Activated CD8-positive, alpha-beta memory T cell treated with anti-CD3 and anti-CD28 coated beads, Interleukin-2, amount 50 U/mL, for 48 hours (primary cell): ENCODE results near the gene PPFIA4.

Source experiments
- DNase-seq: peaks from one replicate; pipeline ENCODE4 v3.0.0-alpha.2; 2020

The PPFIA4 gene

GRCh38 chr1:203060115-203060514, 33.8 kb downstream of the PPFIA4 start:
- no peak for DNase-seq

DNA sequence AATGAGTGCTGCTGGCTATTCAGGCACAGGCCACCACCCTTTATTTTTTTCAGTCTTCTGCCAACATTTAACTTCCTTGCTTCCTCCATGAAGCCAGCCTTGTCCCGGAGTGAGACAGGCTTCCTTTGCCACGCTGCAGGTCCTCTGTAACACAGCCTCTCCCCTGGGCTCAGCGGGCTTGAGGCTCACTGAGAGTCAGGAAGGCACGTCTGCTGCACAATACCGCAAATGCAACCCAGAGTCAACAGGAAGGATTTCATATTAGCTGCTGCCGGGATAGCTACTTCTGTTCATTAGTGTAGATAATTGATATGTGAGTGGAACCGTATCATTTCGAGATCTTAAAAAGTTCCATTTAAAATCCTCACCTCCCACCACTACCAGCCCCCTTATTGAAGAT, 37.0 kb downstream of the PPFIA4 start:
- no peak for DNase-seq

DNA sequence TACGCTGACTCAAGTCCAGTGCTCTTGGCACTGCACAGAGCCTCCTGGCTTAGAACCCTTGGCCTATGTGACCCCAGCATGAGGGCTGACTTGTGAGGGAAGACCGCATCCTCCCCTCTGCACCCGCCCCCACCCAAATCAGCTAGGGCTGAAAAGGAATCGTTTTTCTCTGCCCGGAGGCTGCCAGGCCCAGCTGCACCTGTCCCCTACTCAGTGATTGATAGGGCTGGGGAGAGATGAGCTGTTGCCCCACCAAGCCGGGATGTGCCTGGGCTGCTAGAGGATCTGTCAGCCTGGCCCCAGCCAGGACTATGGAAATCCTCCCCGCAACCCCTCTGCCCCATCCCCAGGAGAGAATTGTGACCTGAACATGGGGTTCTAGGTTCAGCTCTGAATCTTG, 38.9 kb downstream of the PPFIA4 start:
- no peak for DNase-seq

DNA sequence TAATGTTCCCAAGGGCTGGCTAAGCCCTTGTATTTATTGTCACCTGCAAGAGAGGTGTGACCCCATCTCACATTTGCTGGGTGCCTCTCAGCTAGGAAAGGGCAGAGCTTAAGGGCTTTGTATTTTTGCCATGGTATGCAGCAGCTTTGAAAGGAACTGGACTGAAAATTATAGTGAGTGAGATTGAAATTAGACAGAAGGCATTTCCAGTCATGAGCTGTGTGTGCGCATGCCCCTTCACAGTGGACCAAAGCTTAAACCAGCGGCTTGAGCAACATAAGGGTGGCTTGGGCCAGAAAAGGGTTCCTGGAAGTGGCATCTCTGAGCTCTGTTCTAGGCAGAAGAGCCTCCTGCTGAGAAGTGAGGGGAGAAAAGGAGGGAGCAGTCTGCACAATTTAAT, 39.7 kb downstream of the PPFIA4 start:
- DNase-seq: no peak

- DNase-seq: no peak
Observed at GRCh38 chr1:203066965-203067364, 40.7 kb downstream of the PPFIA4 start.

DNA sequence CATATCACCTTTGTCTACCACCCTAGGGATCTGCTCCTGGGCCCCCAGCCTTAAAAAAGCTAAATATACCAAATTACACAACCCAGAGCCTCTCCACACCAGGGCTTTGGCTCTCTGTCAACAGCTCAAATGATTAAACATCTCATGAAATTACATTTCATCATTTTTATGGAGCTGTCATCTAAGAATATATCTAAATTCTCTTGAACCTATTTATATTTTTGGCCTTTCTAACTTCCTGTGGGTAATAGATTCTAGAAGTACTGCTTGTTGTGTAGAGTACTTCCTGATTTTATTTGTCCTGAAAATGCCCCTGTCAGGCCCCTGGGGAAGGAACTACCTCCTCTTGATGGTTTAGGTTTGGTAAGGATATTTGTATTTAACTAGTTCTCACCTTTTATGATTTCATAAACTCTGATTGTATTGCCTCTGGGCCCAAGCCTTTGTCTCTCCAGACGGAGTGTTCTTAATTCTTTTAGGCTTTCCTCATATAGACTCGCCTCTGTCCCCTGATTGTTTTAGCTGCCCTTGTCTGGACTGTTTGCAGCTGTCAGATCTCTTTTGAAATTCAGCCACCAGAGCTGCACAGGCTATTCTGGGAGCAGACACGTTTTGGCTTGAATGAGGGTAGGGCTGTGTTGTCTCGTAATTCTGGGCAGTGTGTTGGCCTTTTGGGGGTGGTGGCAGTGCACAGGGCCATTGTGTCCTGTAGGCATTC, 42.9 kb downstream of the PPFIA4 start:
- no peak for DNase-seq

DNA sequence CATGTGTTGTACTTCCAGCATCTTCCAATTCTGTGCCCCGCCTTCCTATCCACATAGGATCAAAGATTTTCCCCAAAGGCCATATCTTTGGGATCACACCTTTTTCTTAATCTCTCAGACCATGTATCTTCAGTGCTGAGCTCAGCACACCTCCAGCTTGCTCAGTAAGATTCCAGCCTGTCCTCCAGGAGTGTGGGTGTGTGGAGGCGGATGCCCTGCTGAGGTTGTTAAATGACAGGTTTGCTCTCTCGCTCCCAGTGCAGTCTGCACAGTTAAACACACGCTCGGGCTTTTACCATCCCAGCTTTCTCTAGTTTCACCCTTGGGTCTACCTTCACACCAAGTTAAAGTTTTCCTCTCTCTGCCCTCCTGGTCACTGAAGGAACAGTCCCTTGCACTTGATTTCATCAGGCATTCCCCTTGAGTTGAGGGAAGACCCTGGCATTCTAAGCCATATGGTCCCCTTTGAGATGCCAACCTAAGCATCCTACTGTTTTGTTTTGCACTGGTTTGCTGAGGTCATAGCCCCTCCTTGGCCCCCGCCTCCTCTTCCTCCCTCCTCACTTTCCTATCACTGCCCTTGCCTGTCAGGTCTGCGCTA, 45.8 kb downstream of the PPFIA4 start:
- DNase-seq: no peak

DNA sequence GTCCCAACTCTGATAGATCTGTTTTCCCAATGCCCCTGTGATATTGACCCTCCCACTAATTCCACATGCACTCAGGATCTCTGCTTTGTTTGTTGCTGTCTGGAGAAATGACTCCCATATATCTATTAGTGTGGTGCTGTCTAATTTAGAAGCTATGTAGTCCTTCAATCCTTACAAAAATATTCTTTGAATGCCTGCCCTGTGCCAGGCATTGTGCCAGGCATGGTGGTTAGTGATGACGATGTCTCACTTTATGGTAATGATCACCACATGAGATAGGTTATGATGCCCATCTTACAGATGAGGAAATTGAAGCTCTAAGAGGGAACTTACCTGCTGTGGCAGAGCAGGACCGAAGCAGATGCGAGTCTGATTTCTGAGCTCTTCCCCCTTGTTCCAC, 46.6 kb downstream of the PPFIA4 start:
- DNase-seq: no peak

DNA sequence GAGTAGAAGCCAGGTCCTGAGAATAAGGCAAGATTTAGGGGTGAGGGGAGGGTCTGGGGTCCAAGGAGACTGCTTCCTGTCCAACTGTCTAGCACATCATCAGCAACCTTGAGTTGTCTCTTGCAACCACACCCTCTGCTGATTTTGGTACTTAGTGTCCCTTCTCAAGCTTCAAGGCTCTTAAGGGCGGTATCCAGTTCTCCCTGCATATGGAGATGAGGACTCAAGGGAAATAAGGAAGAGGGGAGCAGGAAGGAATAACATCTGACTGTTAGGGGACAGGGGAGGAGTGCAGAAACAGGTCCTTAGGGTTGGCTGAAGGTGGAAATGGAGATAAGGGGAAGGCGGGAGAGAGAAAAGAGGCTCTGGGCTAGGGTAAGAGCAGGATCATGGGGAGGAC, 47.2 kb downstream of the PPFIA4 start:
- no peak for DNase-seq

GRCh38 chr1:203074610-203075009, 48.3 kb downstream of the PPFIA4 start:
- DNase-seq: no peak

GRCh38 chr1:203075236-203076030, 49.1 kb downstream of the PPFIA4 start:
- DNase-seq: no peak

GRCh38 chr1:203076031-203076511, 49.8 kb downstream of the PPFIA4 start:
- DNase-seq: no peak

DNA sequence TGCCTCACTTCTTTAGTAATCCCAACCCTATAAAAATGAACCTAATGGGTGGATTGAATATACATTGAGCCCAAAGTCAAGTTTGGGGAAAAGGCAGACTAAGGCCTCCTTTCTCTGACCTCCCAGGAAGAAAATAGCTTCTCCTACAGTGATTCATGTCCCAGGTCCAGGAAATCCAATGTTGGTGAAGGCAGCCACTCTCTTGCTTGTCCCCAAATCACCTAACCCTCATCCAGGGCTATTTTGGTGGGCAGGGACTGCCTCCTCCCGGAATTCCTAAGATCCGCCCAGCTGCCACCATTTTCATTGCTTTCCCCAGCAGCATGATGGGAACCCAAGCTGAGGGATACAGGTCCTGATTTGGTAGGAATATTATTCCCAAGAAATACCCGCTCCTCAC, 51.1 kb downstream of the PPFIA4 start:
- DNase-seq: no peak

DNA sequence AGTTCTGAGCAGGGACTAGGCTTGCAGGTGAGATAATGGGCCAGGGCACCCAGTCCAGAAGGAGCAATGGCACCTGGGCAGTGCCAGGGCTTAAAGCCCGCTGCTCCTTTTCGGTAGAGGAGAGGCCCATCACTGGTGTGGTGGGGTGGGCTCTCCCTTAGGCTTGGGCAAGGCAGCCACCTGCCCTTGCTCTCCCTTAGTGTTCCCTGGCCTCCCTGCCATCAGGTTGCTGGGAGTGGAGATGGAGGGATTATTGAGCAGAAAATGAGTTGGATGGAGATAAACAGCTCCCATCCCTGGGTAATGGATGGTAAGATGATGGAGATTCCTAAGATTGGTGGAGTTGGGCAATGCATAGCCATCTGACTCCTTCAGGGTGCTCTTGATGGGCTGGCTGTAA, 51.7 kb downstream of the PPFIA4 start:
- no peak for DNase-seq

- DNase-seq: no peak
Observed at GRCh38 chr1:203078478-203078877, 52.2 kb downstream of the PPFIA4 start.

- DNase-seq: no peak
Observed at GRCh38 chr1:203080456-203080855, 54.2 kb downstream of the PPFIA4 start.

DNA sequence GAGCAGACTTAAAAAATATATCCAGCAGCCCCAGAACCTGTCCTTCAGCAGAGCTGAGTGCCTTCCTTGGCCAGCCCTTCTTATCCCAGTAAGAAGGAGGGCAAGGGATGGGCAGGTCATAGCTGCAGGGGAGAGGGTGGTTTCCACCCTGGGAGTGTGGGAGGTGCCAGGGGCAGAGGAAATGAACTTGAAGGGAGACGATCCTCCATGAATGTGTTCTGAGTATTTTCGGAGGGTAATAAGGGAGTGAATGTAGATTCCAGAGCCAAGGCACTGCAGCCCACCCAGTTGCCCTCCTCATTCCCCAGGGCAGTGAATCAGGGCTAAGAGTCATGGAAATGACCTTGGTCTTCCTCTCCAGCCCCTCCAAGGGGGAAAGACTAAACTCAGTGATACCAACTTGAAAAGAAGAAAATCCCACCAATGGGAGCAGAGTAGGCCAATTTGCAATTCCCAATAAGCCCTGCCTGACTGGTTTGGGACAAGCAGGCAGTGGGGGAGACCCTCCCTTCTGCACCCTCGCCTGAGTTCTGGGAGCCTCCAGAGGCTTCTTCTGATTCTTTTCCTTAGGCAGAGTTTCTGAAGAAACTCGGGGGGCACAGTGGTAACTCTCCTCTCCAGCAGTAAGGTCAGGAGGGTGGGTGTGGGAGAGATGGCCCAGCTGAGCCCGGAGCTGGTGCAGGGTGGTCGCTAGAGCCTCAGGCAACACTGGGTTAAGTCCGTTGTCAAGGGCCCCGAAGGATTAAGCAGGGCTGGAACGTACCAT, 55.4 kb downstream of the PPFIA4 start:
- peak; percentile 38 for DNase-seq

DNA sequence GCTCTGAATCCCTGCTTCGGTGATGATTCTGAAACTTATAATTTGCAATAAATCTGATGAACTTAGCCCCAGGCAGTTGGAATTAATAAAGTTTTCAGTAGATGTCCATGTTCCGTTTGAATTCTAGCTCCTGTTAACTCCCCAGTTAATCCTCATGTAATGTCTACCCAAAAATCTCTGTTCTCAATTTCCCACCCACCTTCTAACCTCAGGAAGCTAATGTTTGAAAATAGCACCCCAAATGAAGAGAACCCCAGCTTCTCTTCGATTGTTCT, 55.9 kb downstream of the PPFIA4 start:
- no peak for DNase-seq

DNA sequence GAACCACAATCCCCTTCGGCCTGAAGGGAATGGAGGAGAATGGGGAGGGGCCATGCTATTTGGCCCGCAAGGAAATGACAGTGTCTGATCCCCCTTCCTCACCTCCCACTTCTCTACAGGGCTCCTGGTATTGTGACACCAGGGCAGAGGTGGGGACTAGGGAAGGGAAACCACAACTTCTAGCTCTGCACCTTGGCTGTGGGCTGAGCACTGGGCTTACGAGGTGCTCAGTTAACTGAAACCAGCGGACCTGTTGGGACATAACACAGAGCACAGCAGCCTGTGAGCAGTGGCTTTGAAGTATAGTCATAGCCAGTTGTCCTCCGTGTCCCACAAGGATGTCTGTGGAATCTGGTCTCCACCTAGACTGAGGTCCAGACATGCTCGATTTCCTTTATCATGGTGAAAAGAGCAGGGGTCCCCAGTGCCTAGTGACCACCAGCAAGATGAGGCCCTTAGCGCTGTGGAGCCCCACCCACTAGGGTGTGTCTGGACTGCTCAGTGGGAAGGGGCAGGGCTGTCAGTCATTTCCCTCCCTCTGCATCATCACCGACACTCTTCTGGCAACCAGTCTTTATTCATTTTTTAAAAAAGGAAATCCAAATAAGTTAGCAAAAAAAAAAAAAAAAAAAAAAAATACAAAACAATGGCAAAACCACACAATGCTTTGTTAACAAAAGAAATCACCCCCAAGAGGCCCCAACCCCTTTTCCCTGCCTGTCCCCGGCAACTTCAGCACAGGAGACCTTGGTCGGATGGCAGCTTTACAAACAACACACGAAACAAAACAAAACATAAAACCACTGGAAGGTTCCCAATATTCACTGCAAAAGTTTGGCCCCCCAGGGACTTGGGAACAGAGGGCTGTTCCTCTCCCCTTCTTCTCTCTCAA, 56.5 kb downstream of the PPFIA4 start:
- peak; percentile 17 for DNase-seq

DNA sequence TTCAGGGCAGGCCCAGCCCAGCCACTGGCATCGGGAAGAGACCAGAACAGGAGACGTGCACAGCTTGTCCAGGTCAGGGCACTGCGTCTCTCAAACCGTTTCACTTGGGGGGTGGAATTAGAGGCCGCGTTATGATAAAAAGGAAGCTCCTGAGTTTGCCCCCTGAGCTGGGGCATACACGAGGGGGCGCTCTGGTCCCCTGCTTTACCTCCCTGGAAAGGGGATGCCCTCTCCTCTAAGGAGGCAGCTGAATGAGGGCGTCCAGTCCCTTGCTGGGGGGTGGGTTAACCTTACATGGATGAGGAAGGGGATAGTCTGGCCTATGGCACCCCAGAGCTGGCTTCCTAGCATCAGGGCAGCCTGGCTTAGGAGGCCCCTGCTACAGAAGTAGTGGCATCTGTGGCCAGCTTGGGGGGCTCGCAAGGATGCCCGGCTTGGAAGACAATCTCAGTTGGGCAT, 57.2 kb downstream of the PPFIA4 start:
- DNase-seq: no peak

- DNase-seq: peak; percentile 83
Observed at GRCh38 chr1:203084588-203085527, 58.6 kb downstream of the PPFIA4 start.
